GM23338 (cell line): ENCODE data around the gene TMEM39A. TPM values are rescaled to one million over a fixed set of nuclear protein-coding genes. Genes with fewer than 3 reads are reported as not detected.

ENCODE experiments used
- ATAC-seq: fragments of 200-7000 bp; cut with Tn5 transposase; 3 replicates; pipeline ENCODE4 v1.9.1; 2020
- DNase-seq: peaks from one replicate; pipeline ENCODE4 v3.0.0-alpha.2; 2015; ENCODE audit warnings: low spot score
- H2AFZ ChIP-seq: fragments of 200-600 bp; sonication (generic); 2 replicates; pipeline ENCODE4 v1.8.0; 2016; ENCODE audit warnings: antibody characterized with exemption, mild to moderate bottlenecking, moderate library complexity
- H3F3A ChIP-seq: fragments of 200-600 bp; sonication (generic); replicated peaks from 2 replicates; pipeline ENCODE4 v1.8.0; 2017; ENCODE audit warnings: antibody characterized with exemption, mixed run types, low read depth
- H3K27ac ChIP-seq: fragments of 200-600 bp; sonication (generic); 2 replicates; pipeline ENCODE4 v1.6.1; 2016; ENCODE audit warnings: low read depth
- H3K27me3 ChIP-seq: fragments of 200-600 bp; sonication (generic); 2 replicates; pipeline ENCODE4 v1.8.0; 2016; ENCODE audit warnings: mild to moderate bottlenecking, mixed run types, moderate library complexity; ENCODE audit not compliant: insufficient read depth
- H3K36me3 ChIP-seq: fragments of 200-600 bp; sonication (generic); 2 replicates; pipeline ENCODE4 v1.8.0; 2016; ENCODE audit warnings: mild to moderate bottlenecking; ENCODE audit not compliant: insufficient read depth
- H3K4me1 ChIP-seq: fragments of 200-600 bp; sonication (generic); 2 replicates; pipeline ENCODE4 v1.8.0; 2016; ENCODE audit warnings: mild to moderate bottlenecking, moderate library complexity; ENCODE audit not compliant: insufficient read depth
- H3K4me2 ChIP-seq: fragments of 200-600 bp; sonication (generic); 2 replicates; pipeline ENCODE4 v1.7.1; 2017; ENCODE audit warnings: mixed run types
- H3K4me3 ChIP-seq: fragments of 200-600 bp; sonication (generic); 2 replicates; pipeline ENCODE4 v1.6.1; 2016; ENCODE audit warnings: mixed run types
- H3K79me2 ChIP-seq: fragments of 200-600 bp; sonication (generic); replicated peaks from 2 replicates; pipeline ENCODE4 v1.8.0; 2017; ENCODE audit warnings: mild to moderate bottlenecking; ENCODE audit not compliant: insufficient read depth
- H3K9me2 ChIP-seq: fragments of 200-600 bp; sonication (generic); 2 replicates; pipeline ENCODE4 v1.8.0; 2017; ENCODE audit not compliant: insufficient read depth
- H4K20me1 ChIP-seq: fragments of 200-600 bp; sonication (generic); replicated peaks from 2 replicates; pipeline ENCODE4 v1.8.0; 2017; ENCODE audit warnings: mild to moderate bottlenecking; ENCODE audit not compliant: insufficient read depth
- H3K27ac Mint-ChIP-seq: 2 replicates; pipeline ENCODE4 v1.8.0; 2020; ENCODE audit warnings: inconsistent platforms, mild to moderate bottlenecking, moderate library complexity, mixed read lengths
- H3K27me3 Mint-ChIP-seq: 3 replicates; pipeline ENCODE4 v1.8.0; 2022; ENCODE audit warnings: low read depth, mild to moderate bottlenecking, moderate library complexity, mixed read lengths, inconsistent platforms; ENCODE audit not compliant: insufficient read depth, poor library complexity
- H3K36me3 Mint-ChIP-seq: 3 replicates; pipeline ENCODE4 v1.8.0; 2021; ENCODE audit warnings: low read depth, mild to moderate bottlenecking, inconsistent platforms, moderate library complexity, mixed read lengths
- H3K4me1 Mint-ChIP-seq: 3 replicates; pipeline ENCODE4 v1.8.0; 2020; ENCODE audit warnings: mild to moderate bottlenecking, inconsistent platforms, mixed read lengths
- H3K4me3 Mint-ChIP-seq: 3 replicates; pipeline ENCODE4 v1.8.0; 2021; ENCODE audit warnings: moderate library complexity, mild to moderate bottlenecking, inconsistent platforms, mixed read lengths
- H3K9me3 Mint-ChIP-seq: 3 replicates; pipeline ENCODE4 v1.8.0; 2020; ENCODE audit warnings: moderate library complexity, mild to moderate bottlenecking, inconsistent platforms, mixed read lengths
- ETS1 ChIP-seq: IDR thresholded peaks from 2 replicates; pipeline ENCODE4 v1.6.1; 2016; ENCODE audit warnings: antibody characterized with exemption
- EZH2 ChIP-seq: fragments of 200-600 bp; sonication (generic); IDR thresholded peaks from one replicate; pipeline ENCODE4 v1.8.0; 2017; ENCODE audit warnings: antibody characterized with exemption, mild to moderate bottlenecking, low read depth; ENCODE audit not compliant: unreplicated experiment
- EZH2phosphoT487 ChIP-seq: fragments of 200-600 bp; sonication (generic); IDR thresholded peaks from one replicate; pipeline ENCODE4 v1.8.1; 2018; ENCODE audit warnings: antibody characterized with exemption; ENCODE audit not compliant: unreplicated experiment
- JUNB ChIP-seq: IDR thresholded peaks from one replicate; pipeline ENCODE4 v1.6.1; 2016; ENCODE audit warnings: antibody characterized with exemption; ENCODE audit not compliant: unreplicated experiment
- NANOG ChIP-seq: IDR thresholded peaks from 2 replicates; pipeline ENCODE4 v1.6.1; 2016; ENCODE audit warnings: antibody characterized with exemption, borderline replicate concordance
- STAT1 ChIP-seq: IDR thresholded peaks from one replicate; pipeline ENCODE4 v1.6.1; 2016; ENCODE audit warnings: antibody characterized with exemption; ENCODE audit not compliant: unreplicated experiment
- ZNF114 ChIP-seq: fragments of 250-450 bp; sonication (Bioruptor Pico); IDR thresholded peaks from 2 replicates; pipeline ENCODE4 v1.5.0; 2020; ENCODE audit warnings: mild to moderate bottlenecking, moderate library complexity
- ZNF331 ChIP-seq: fragments of 250-450 bp; sonication (Bioruptor Pico); IDR thresholded peaks from 2 replicates; pipeline ENCODE4 v1.5.0; 2020; ENCODE audit warnings: low read depth, mild to moderate bottlenecking, moderate library complexity
- ZNF462 ChIP-seq: fragments of 250-450 bp; sonication (Bioruptor Pico); IDR thresholded peaks from 2 replicates; pipeline ENCODE4 v1.5.0; 2020; ENCODE audit warnings: mild to moderate bottlenecking, moderate library complexity
- polyA plus RNA-seq: library from polyadenylated mRNA; unstranded; fragments of >200 nt; fragmentation: Nextera tagmentation; extraction: Ambion mirVana; gene quantifications from 2 replicates; pipeline ENCODE4 v1.2.1, GENCODE V29; 2016
- total RNA-seq: library from RNA; depleted of rRNA; stranded (reverse); fragments of >200 nt; shearing (Covaris generic); gene quantifications from 2 replicates; pipeline ENCODE4 v1.2.3, GENCODE V29; 2014
- TF ChIP-seq, protein P1 (sequence below), 2 experiments: fragments of 200-600 bp in 1 of 2; sonication (generic) in 1 of 2; conservative IDR thresholded peaks; 2 replicates each; pipeline versions ENCODE4 v1.5.1 to v1.6.1; 2016 to 2017; ENCODE audit warnings: antibody characterized with exemption in 2 of 2, low read depth in 2 of 2, mild to moderate bottlenecking in 2 of 2, moderate library complexity in 1 of 2

Gene TMEM39A
- total and polyA plus RNA-seq, 2 experiments from 2014 or later, result 12.9 to 51.6 TPM

DNA sequence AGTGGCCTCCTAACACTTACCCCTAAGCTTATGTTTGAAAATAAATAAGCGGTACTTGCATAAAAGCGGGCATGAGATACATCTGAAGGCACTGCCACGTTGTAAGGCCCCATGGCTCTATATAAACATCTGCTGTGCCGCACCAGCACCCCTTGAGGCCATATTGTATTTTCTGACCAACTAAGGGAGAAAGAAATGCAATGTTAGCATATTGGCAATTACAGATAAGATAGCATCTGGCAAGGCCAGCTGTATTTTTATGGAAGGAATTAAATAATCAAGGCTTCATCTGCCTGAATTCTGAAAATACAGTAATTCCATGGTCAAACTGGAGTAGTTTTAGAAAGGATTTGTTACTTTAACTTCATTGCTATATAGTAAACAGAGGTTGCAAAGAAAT lies 28.7 kb downstream of the TMEM39A start:
- H3K4me1 Mint-ChIP-seq, result no peaks in the 10 kb centered on the region
- Histone ChIP-seq H2AFZ (no peak overlapping the region), H3K4me2 (no peak overlapping the region), H3K4me1 (no peaks in the 10 kb centered on the region), H3K36me3 (peaks cover 67% of the 10 kb centered on the region), H3K27ac (no peak overlapping the region), H3K79me2 (no peaks in the 10 kb centered on the region; the same call in 1 of the 2 replicates), H3K4me3 (no peak overlapping the region), H3K27me3 (no peaks in the 10 kb centered on the region), H3K9me2 (no peaks in the 10 kb centered on the region), H4K20me1 (0 out of 2 replicates have a peak, but pooled peaks cover 5% of the 10 kb centered on the region), H3F3A (no peaks in the 10 kb centered on the region)
- no peaks in the 10 kb centered on the region for H3K27me3 Mint-ChIP-seq
- H3K27ac Mint-ChIP-seq, result no peak overlapping the region
- TF ChIP-seq, protein P1, sequence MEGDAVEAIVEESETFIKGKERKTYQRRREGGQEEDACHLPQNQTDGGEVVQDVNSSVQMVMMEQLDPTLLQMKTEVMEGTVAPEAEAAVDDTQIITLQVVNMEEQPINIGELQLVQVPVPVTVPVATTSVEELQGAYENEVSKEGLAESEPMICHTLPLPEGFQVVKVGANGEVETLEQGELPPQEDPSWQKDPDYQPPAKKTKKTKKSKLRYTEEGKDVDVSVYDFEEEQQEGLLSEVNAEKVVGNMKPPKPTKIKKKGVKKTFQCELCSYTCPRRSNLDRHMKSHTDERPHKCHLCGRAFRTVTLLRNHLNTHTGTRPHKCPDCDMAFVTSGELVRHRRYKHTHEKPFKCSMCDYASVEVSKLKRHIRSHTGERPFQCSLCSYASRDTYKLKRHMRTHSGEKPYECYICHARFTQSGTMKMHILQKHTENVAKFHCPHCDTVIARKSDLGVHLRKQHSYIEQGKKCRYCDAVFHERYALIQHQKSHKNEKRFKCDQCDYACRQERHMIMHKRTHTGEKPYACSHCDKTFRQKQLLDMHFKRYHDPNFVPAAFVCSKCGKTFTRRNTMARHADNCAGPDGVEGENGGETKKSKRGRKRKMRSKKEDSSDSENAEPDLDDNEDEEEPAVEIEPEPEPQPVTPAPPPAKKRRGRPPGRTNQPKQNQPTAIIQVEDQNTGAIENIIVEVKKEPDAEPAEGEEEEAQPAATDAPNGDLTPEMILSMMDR (conservative IDR thresholded peaks at IDR 0.05; ENCODE audit: low read depth in 2 of 2), result 0 out of 4 replicates have a peak, but pooled peaks of 1 of the 2 experiments have one; percentile 26
- TF ChIP-seq ZNF114 (CRISPR knock-in tag) (no peak), EZH2phosphoT487 (no peak), ZNF331 (no peak), JUNB (no peak)
- ATAC-seq (no peak), DNase-seq (no peak)
- no peak overlapping the region for H3K4me3 Mint-ChIP-seq
- peaks cover 79% of the 10 kb centered on the region for H3K36me3 Mint-ChIP-seq
- peaks cover 10% of the 10 kb centered on the region for H3K9me3 Mint-ChIP-seq

GRCh38 chr3:119433613-119434325 lies 29.6 kb downstream of the TMEM39A start:
- H3K9me3 Mint-ChIP-seq, result peaks cover 19% of the 10 kb centered on the region
- Histone ChIP-seq H3K4me3 (no peak overlapping the region), H3K4me1 (no peaks in the 10 kb centered on the region), H2AFZ (no peak overlapping the region), H3K27ac (no peak overlapping the region), H3K79me2 (no peaks in the 10 kb centered on the region; the same call in 1 of the 2 replicates), H3K27me3 (no peaks in the 10 kb centered on the region), H3F3A (no peaks in the 10 kb centered on the region), H3K4me2 (no peak overlapping the region), H4K20me1 (0 out of 2 replicates have a peak, but pooled peaks cover 5% of the 10 kb centered on the region), H3K36me3 (peaks cover 76% of the 10 kb centered on the region), H3K9me2 (no peaks in the 10 kb centered on the region)
- H3K4me1 Mint-ChIP-seq, result no peaks in the 10 kb centered on the region
- H3K27me3 Mint-ChIP-seq, result peaks cover 2% of the 10 kb centered on the region
- TF ChIP-seq EZH2phosphoT487 (no peak), ZNF114 (CRISPR knock-in tag) (no peak), ETS1 (no peak), EZH2 (no peak), ZNF331 (no peak), NANOG (no peak), STAT1 (no peak), ZNF462 (no peak)
- H3K4me3 Mint-ChIP-seq, result no peak overlapping the region
- no peak for DNase-seq
- ATAC-seq, result no peak
- H3K27ac Mint-ChIP-seq, result no peak overlapping the region
- H3K36me3 Mint-ChIP-seq, result peaks cover 88% of the 10 kb centered on the region
